GM21367 (cell line): ENCODE measurements around the gene FRAT1.

Experiments used
- ATAC-seq: cut with Tn5 transposase; IDR thresholded peaks from one replicate; pipeline ENCODE4 v1.9.1; 2021; ENCODE audit not compliant: unreplicated experiment

FRAT1 gene

GRCh38 chr10:97307866-97308780 lies 10.9 kb upstream of the FRAT1 start:
- ATAC-seq = no peak

- ATAC-seq = no peak
Measured at GRCh38 chr10:97311111-97311626, 7.9 kb upstream of the FRAT1 start.

GRCh38 chr10:97312897-97313296 lies 6.2 kb upstream of the FRAT1 start:
- no peak for ATAC-seq

- no peak for ATAC-seq
Measured at GRCh38 chr10:97314671-97315070, 4.4 kb upstream of the FRAT1 start.

GRCh38 chr10:97319671-97320479 lies 804 bp downstream of the FRAT1 start:
- ATAC-seq = no peak

GRCh38 chr10:97320480-97321031 lies 1.5 kb downstream of the FRAT1 start:
- ATAC-seq = no peak

GRCh38 chr10:97321032-97321803 lies 2.1 kb downstream of the FRAT1 start:
- ATAC-seq = no peak

- no peak for ATAC-seq
Measured at GRCh38 chr10:97321804-97322190, 2.7 kb downstream of the FRAT1 start.

GRCh38 chr10:97323501-97323900 lies 4.4 kb downstream of the FRAT1 start:
- no peak for ATAC-seq

- no peak for ATAC-seq
Measured at GRCh38 chr10:97325754-97326153, 6.7 kb downstream of the FRAT1 start.

- ATAC-seq = no peak
Measured at GRCh38 chr10:97327348-97328294, 8.6 kb downstream of the FRAT1 start.

- no peak for ATAC-seq
Measured at GRCh38 chr10:97328646-97329453, 9.8 kb downstream of the FRAT1 start.

GRCh38 chr10:97329766-97330165 lies 10.7 kb downstream of the FRAT1 start:
- ATAC-seq = no peak

GRCh38 chr10:97331153-97331703 lies 12.2 kb downstream of the FRAT1 start:
- ATAC-seq = no peak

- ATAC-seq = no peak
Measured at GRCh38 chr10:97332591-97333350, 13.7 kb downstream of the FRAT1 start.

- ATAC-seq = no peak
Measured at GRCh38 chr10:97333351-97333600, 14.2 kb downstream of the FRAT1 start.

- ATAC-seq = peak; percentile 17
Measured at GRCh38 chr10:97333601-97334369, 14.7 kb downstream of the FRAT1 start.
